Prostate gland (tissue), 2 donors: ENCODE data around the gene HOXB1. TPM values are rescaled to one million over a fixed set of nuclear protein-coding genes. Genes with fewer than 3 reads are reported as not detected.
"Not testable (repeated sequence)": the region's sequence is repeated elsewhere in the genome, so short reads cannot be mapped to it uniquely, and the experiment has no call there.

Source experiments
- DNase-seq: peaks from one replicate; pipeline ENCODE4 v3.0.0-alpha.2; 2019; ENCODE audit warnings: low spot score
- H3K27ac ChIP-seq, 2 donors: fragments of 200-600 bp; sonication (generic); 2 replicates each; pipeline ENCODE4 v1.5.1; 2017 to 2019
- H3K27me3 ChIP-seq: fragments of 200-600 bp; sonication (generic); replicated peaks from 2 replicates; pipeline ENCODE4 v1.5.1; 2019; ENCODE audit not compliant: insufficient read depth
- H3K36me3 ChIP-seq, 2 donors: fragments of 200-600 bp; sonication (generic); 1 replicate in 1 of 2; 2 replicates in 1 of 2; pipeline versions ENCODE4 v1.5.1 to v1.8.1; 2017 to 2019
- H3K4me1 ChIP-seq: fragments of 200-600 bp; sonication (generic); replicated peaks from 2 replicates; pipeline ENCODE4 v1.5.1; 2019
- H3K4me3 ChIP-seq, 2 donors: fragments of 200-600 bp; sonication (generic); 2 replicates each; pipeline ENCODE4 v1.5.1; 2017 to 2019
- H3K9me3 ChIP-seq: fragments of 200-600 bp; sonication (generic); 2 replicates; pipeline ENCODE4 v1.5.1; 2017
- POLR2A ChIP-seq: fragments of 450-650 bp; IDR thresholded peaks from one replicate; pipeline ENCODE4 v1.6.1; 2016; ENCODE audit warnings: antibody characterized with exemption, mild to moderate bottlenecking
- POLR2AphosphoS5 ChIP-seq: sonication (generic); formaldehyde crosslinking; IDR thresholded peaks from one replicate; pipeline ENCODE4 v1.6.1; 2017; ENCODE audit warnings: antibody characterized with exemption
- WGBS: methylation state at CpG from one replicate; pipeline ENCODE4 v1.1.5; 2018; 5-methylcytosine and 5-hydroxymethylcytosine counted together
- intact Hi-C: fragments of 100-400 bp; cut with DNase I; formaldehyde crosslinking; loops from one replicate; pipeline ENCODE4 v1.14.2; 2022
- total RNA-seq, 2 donors: library from RNA; depleted of rRNA; stranded (reverse); fragments of >200 nt; gene quantifications; one replicate each; pipeline ENCODE4 v1.1.0, GENCODE V29; 2016
- TF ChIP-seq, protein P1 (sequence below), 4 experiments: fragments of 200-600 bp in 2 of 4; fragments of 450-650 bp in 2 of 4; sonication (generic) in 2 of 4; IDR thresholded peaks; 1 replicate in 3 of 4; 2 replicates in 1 of 4; pipeline ENCODE4 v1.5.1; 2016 to 2019; ENCODE audit warnings: antibody characterized with exemption in 4 of 4, mild to moderate bottlenecking in 2 of 4, moderate library complexity in 2 of 4

HOXB1 gene
- total RNA-seq, 2 donors from 2014 or later: not detected

DNA sequence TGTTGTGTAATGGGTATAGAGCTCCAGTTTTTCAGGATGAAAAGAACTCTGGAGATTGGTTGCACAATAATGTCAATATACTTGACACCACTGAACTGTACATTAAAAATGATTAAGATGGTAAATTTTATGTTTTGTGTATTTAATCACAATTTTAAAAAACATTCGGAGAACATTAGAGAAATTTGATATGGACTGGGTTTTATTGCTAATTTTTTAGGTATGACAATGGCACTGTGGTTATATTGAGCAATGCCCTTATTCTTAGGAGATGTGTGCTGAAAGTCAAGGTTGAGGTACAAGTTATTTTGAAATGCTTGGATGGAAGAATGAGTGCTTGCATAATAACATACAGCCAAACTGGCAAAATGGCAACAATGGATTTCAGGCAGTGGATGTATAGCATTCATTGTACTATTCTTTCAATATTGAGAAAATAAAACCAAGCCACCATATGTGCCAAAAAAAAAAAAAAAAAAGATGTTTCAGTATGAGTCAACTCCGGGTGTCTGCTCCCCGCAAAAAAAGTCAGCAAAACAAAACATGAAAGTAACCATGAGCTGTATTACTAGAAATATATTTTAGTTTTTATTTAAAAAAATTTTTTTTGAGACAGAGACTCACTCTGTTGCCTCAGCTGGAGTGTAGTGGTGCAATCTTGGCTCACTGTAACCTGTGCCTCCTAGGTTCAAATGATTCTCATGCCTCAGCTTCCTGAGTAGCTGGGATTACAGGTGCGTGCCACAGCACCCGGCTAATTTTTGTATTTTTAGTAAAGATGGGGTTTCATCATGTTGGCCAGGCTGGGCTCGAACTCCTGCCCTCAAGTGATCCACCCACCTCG lies 19.8 kb downstream of the HOXB1 start:
- 78% methylated on average over 7 of the region's 7 CpGs for WGBS
- Histone ChIP-seq H3K9me3 (no peaks in the 10 kb centered on the region), H3K27me3 (no peaks in the 10 kb centered on the region), H3K4me3 (no peak overlapping the region), H3K27ac (no peak overlapping the region), H3K4me1 (no peaks in the 10 kb centered on the region), H3K36me3 (no peaks in the 10 kb centered on the region)
- DNase-seq: no peak
- intact Hi-C loops: no loop called here
- TF ChIP-seq, protein P1, sequence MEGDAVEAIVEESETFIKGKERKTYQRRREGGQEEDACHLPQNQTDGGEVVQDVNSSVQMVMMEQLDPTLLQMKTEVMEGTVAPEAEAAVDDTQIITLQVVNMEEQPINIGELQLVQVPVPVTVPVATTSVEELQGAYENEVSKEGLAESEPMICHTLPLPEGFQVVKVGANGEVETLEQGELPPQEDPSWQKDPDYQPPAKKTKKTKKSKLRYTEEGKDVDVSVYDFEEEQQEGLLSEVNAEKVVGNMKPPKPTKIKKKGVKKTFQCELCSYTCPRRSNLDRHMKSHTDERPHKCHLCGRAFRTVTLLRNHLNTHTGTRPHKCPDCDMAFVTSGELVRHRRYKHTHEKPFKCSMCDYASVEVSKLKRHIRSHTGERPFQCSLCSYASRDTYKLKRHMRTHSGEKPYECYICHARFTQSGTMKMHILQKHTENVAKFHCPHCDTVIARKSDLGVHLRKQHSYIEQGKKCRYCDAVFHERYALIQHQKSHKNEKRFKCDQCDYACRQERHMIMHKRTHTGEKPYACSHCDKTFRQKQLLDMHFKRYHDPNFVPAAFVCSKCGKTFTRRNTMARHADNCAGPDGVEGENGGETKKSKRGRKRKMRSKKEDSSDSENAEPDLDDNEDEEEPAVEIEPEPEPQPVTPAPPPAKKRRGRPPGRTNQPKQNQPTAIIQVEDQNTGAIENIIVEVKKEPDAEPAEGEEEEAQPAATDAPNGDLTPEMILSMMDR (IDR thresholded peaks at IDR 0.05): no peak
- TF ChIP-seq POLR2AphosphoS5 (no peak), POLR2A (no peak)

DNA sequence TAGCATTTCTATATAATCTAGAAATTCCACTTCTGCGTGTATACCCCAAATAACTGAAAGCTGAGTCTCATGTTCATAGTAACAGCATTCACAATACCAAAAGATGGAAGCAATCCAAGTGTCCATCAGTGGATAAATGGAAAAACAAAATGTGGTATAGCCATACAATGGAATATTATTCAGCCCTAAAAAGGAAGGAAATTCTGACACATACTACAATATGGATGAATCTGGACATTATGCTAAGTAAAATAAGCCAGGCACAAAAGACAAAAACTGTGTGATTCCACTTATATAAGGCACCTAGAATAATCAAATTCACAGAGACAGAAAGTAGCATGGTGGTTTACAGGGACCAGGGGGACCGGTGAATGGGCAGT lies 20.4 kb downstream of the HOXB1 start:
- intact Hi-C loops: no loop called here
- 90% methylated on average over 2 of the region's 2 CpGs for WGBS
- TF ChIP-seq POLR2A: no peak
- TF ChIP-seq POLR2AphosphoS5: no peak
- TF ChIP-seq, protein P1 (IDR thresholded peaks at IDR 0.05): no peak
- Histone ChIP-seq H3K27me3 (no peaks in the 10 kb centered on the region), H3K4me3 (no peak overlapping the region), H3K4me1 (no peaks in the 10 kb centered on the region), H3K36me3 (no peaks in the 10 kb centered on the region), H3K9me3 (no peaks in the 10 kb centered on the region), H3K27ac (no peak overlapping the region)
- DNase-seq: no peak

DNA sequence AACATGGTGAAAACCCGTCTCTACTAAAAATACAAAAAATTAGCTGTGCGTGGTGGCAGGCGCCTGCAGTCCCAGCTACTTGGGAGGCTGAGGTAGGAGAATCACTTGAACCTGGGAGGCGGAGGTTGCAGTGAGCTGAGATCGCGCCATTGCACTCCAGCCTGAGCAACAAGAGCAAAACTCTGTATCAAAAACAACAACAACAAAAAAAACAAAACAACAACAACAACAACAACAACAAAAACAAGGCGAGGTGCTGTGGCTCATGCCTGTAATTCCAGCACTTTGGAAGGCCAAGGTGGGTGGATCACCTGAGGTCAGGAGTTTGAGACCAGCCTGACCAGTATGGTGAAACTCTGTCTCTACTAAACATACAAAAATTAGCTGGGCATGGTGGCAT lies 21.1 kb downstream of the HOXB1 start:
- H3K4me1 ChIP-seq, intact Hi-C loops, H3K36me3 ChIP-seq, H3K27me3 ChIP-seq, H3K4me3 ChIP-seq, H3K9me3 ChIP-seq, H3K27ac ChIP-seq, DNase-seq: not testable (repeated sequence)
- 89% methylated on average over 7 of the region's 7 CpGs for WGBS

DNA sequence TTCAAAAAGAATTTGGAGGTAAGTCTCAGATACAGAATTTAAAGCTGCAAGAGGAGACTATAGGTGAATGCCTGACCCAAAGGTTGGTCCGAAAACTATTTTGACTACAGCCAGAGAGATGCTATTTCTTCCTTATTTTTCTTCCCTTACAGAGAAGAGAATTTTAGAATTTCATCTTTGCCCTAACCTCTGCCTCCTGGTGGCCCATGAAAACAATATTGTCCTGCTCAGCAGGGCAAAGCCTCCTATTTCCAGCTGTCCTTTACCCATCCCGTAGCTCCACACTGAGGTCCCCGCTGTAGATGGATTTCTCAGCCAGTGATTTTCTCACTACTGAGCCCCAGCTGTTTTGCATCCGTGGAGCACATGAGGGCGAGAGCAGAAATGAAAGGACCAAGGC lies 24.6 kb downstream of the HOXB1 start:
- H3K4me1 ChIP-seq: no peaks in the 10 kb centered on the region
- WGBS: 91% methylated on average over 5 of the region's 5 CpGs
- TF ChIP-seq, protein P1 (IDR thresholded peaks at IDR 0.05): no peak
- TF ChIP-seq POLR2A: no peak
- TF ChIP-seq POLR2AphosphoS5: no peak
- intact Hi-C loops: no loop called here
- H3K27me3 ChIP-seq: no peaks in the 10 kb centered on the region
- no peak overlapping the region for H3K27ac ChIP-seq
- no peak for DNase-seq
- no peak overlapping the region for H3K4me3 ChIP-seq
- no peaks in the 10 kb centered on the region for H3K36me3 ChIP-seq
- no peaks in the 10 kb centered on the region for H3K9me3 ChIP-seq

DNA sequence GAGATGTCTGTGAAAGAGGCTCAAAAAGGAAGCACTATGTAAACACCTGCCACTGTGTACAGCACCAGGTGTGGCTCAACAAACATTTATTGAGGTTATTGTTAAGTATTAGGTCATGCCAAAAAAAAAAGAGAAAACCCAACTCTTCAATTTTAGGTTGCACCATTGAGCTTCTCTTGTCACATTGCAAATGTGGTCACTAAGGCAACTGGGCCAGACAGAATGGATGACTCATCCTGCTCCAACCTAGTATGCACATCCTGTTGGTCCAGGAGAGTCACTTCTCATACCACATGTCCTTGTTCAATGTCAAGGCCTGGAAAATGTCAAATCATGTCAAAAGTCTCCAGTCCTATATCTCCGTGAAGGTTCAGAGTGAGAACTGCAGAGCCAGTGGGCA lies 25.0 kb downstream of the HOXB1 start:
- H3K4me1 ChIP-seq: no peaks in the 10 kb centered on the region
- 80% methylated on average over 1 of the region's 1 CpG for WGBS
- no peak for TF ChIP-seq POLR2A
- TF ChIP-seq, protein P1 (IDR thresholded peaks at IDR 0.05): no peak
- no peak for TF ChIP-seq POLR2AphosphoS5
- H3K4me3 ChIP-seq: no peak overlapping the region
- no peaks in the 10 kb centered on the region for H3K27me3 ChIP-seq
- intact Hi-C loops: no loop called here
- no peak overlapping the region for H3K27ac ChIP-seq
- no peaks in the 10 kb centered on the region for H3K36me3 ChIP-seq
- no peak for DNase-seq
- no peaks in the 10 kb centered on the region for H3K9me3 ChIP-seq
